CD4-positive, alpha-beta memory T cell (primary cell): Measurements from ENCODE around the gene GH1. TPM values are rescaled to one million over a fixed set of nuclear protein-coding genes. Genes with fewer than 3 reads are reported as not detected.
A peak's percentile ranks its signal among the peaks of the same experiment; 100 is the strongest.
"Not testable (repeated sequence)": the region's sequence is repeated elsewhere in the genome, so short reads cannot be mapped to it uniquely, and the experiment has no call there.

Source experiments
- CTCF ChIA-PET: fragments of 350-600 bp; sonication (Branson Sonifier 250); formaldehyde crosslinking; loops from one replicate; lab custom pipeline; 2021; ENCODE audit warnings: inconsistent platforms; ENCODE audit not compliant: partially characterized antibody; lab: Charles Lee
- POLR2A ChIA-PET: fragments of 350-600 bp; sonication (Branson Sonifier 250); formaldehyde crosslinking; loops from one replicate; lab custom pipeline; 2021; ENCODE audit not compliant: partially characterized antibody; lab: Charles Lee
- DNase-seq, 5 donors: peaks; one replicate each; pipeline versions ENCODE4 v3.0.0 to v3.0.0-alpha.2; 2020 to 2022; ENCODE audit warnings: mixed read lengths in 1 of 5
- H3K27ac ChIP-seq: one replicate; pipeline ENCODE4 v1.7.0; 2013; ENCODE audit warnings: low read depth, low read length
- H3K27me3 ChIP-seq: 2 replicates; pipeline ENCODE4 v1.7.0; 2013; ENCODE audit warnings: mild to moderate bottlenecking, low read length, moderate library complexity; ENCODE audit not compliant: insufficient read depth
- H3K36me3 ChIP-seq: 2 replicates; pipeline ENCODE4 v1.7.0; 2013; ENCODE audit warnings: mild to moderate bottlenecking, low read length, moderate library complexity; ENCODE audit not compliant: insufficient read depth
- H3K4me1 ChIP-seq: 2 replicates; pipeline ENCODE4 v1.7.0; 2013; ENCODE audit warnings: mild to moderate bottlenecking, low read length, moderate library complexity; ENCODE audit not compliant: insufficient read depth
- H3K4me3 ChIP-seq, 2 donors: one replicate each; pipeline ENCODE4 v1.7.0; 2013; ENCODE audit warnings: low read length in 2 of 2, mild to moderate bottlenecking in 1 of 2
- H3K9me3 ChIP-seq, 2 donors: one replicate each; pipeline ENCODE4 v1.7.0; 2013; ENCODE audit warnings: low read length in 2 of 2, control low read depth in 1 of 2; ENCODE audit not compliant: control insufficient read depth in 1 of 2
- H3K27ac Mint-ChIP-seq, 7 donors: one replicate each; pipeline ENCODE4 v1.8.0; 2020 to 2021; ENCODE audit warnings: mixed read lengths in 7 of 7, mild to moderate bottlenecking in 6 of 7, inconsistent platforms in 3 of 7, moderate library complexity in 3 of 7
- H3K27me3 Mint-ChIP-seq, 2 donors: one replicate each; pipeline ENCODE4 v1.8.0; 2020 to 2021; ENCODE audit warnings: mixed read lengths in 2 of 2
- H3K36me3 Mint-ChIP-seq, 2 donors: one replicate each; pipeline ENCODE4 v1.8.0; 2020 to 2021; ENCODE audit warnings: mixed read lengths in 2 of 2, inconsistent platforms in 1 of 2, mild to moderate bottlenecking in 1 of 2
- H3K4me1 Mint-ChIP-seq, 4 donors: one replicate each; pipeline ENCODE4 v1.8.0; 2020 to 2021; ENCODE audit warnings: mixed read lengths in 4 of 4, mild to moderate bottlenecking in 1 of 4
- H3K4me3 Mint-ChIP-seq, 8 donors: one replicate each; pipeline ENCODE4 v1.8.0; 2020 to 2021; ENCODE audit warnings: mixed read lengths in 8 of 8, mild to moderate bottlenecking in 7 of 8, moderate library complexity in 6 of 8, inconsistent platforms in 3 of 8
- H3K9me3 Mint-ChIP-seq, 8 donors: one replicate each; pipeline ENCODE4 v1.8.0; 2020 to 2021; ENCODE audit warnings: mixed read lengths in 8 of 8, mild to moderate bottlenecking in 5 of 8, inconsistent platforms in 3 of 8, moderate library complexity in 1 of 8
- intact Hi-C: fragments of 100-400 bp; cut with micrococcal nuclease; formaldehyde crosslinking; loops from one replicate; pipeline ENCODE4 v1.15.1; 2023
- polyA plus RNA-seq, 2 donors: library from polyadenylated mRNA; unstranded; fragments of 300-500 nt; fragmentation: Illumina TruSeq; gene quantifications; one replicate each; pipeline ENCODE4 v1.2.3, GENCODE V29; 2021
- total RNA-seq, 2 experiments: library from RNA; stranded (reverse); gene quantifications; one replicate each; pipeline ENCODE4 v1.2.3, GENCODE V29; 2021

GH1 gene
- total RNA-seq, result not detected
- not detected for polyA plus RNA-seq

- H3K4me3 Mint-ChIP-seq, H3K9me3 Mint-ChIP-seq, DNase-seq, H3K9me3 ChIP-seq, H3K27me3 ChIP-seq, H3K36me3 Mint-ChIP-seq, H3K4me1 ChIP-seq, H3K36me3 ChIP-seq, H3K4me3 ChIP-seq, H3K27ac ChIP-seq, H3K4me1 Mint-ChIP-seq, H3K27me3 Mint-ChIP-seq: not testable (repeated sequence)
- peak within 1 kb of the TSS in 6 of 7 donors; percentile 38 to 87 (median 62) for H3K27ac Mint-ChIP-seq
- intact Hi-C loops, result loop anchor here (1.0 to 5.0 kb wide), 5 partner anchors 27 to 363 kb away; partner anchors contain the start of gene ERN1
- POLR2A ChIA-PET, result interaction anchor here (0.9 to 3.8 kb wide), 13 partner anchors 13 to 227 kb away, joined by 3 to 46 read pairs (median 7); partner anchors contain the start of genes CD79B, ERN1 and ICAM2
- CTCF ChIA-PET, result interaction anchor here (0.8 to 14.7 kb wide), 48 partner anchors 11 to 363 kb away, joined by 3 to 351 read pairs (median 5); partner anchors contain the start of genes CD79B, ERN1 and ICAM2
These were observed at the start of gene GH1 for GRCh38 chr17:63918789-63919305. GH1 (minus strand) TSS chr17:63918839; CDS start chr17:63918776, 63 bp downstream.

GRCh38 chr17:63967953-63968352 is 49.3 kb upstream of the GH1 start:
- Histone ChIP-seq H3K4me1 (peaks cover 12% of the 10 kb centered on the region), H3K4me3 (no peak overlapping the region), H3K27me3 (no peaks in the 10 kb centered on the region), H3K9me3 (no peaks in the 10 kb centered on the region), H3K36me3 (no peaks in the 10 kb centered on the region), H3K27ac (no peak overlapping the region)
- CTCF ChIA-PET, result interaction anchor here (0.8 to 4.3 kb wide), 3 partner anchors 14 to 56 kb away, joined by 3 to 12 read pairs (median 3); partner anchors contain the start of gene GH1
- intact Hi-C loops, result no loop called here
- Mint-ChIP-seq H3K36me3 (no peaks in the 10 kb centered on the region), H3K4me1 (peaks cover 6 to 19% (median 8%) of the 10 kb centered on the region in 4 donors), H3K4me3 (no peak overlapping the region), H3K9me3 (no peaks in the 10 kb centered on the region), H3K27me3 (no peaks in the 10 kb centered on the region), H3K27ac (no peak overlapping the region)
- POLR2A ChIA-PET, result interaction anchor here (1.4 kb wide), 1 partner anchor 12 kb away, joined by 4 read pairs; no protein-coding TSS in a partner anchor
- DNase-seq, result no peak

GRCh38 chr17:63966646-63967264 is 48.1 kb upstream of the GH1 start:
- Mint-ChIP-seq H3K27ac (peak overlapping the region in 4 of 7 donors; percentile 2 to 49 (median 20)), H3K4me3 (peak overlapping the region in 1 of 8 donors; percentile 51), H3K9me3 (no peaks in the 10 kb centered on the region), H3K4me1 (peaks cover 7 to 29% (median 8%) of the 10 kb centered on the region in 4 donors), H3K36me3 (no peaks in the 10 kb centered on the region), H3K27me3 (no peaks in the 10 kb centered on the region)
- ChIA-PET CTCF (interaction anchor here (1.3 to 4.3 kb wide), 2 partner anchors 15 to 21 kb away, joined by 3 to 12 read pairs; no protein-coding TSS in a partner anchor), POLR2A (interaction anchor here (0.6 to 1.8 kb wide), 2 partner anchors 21 to 179 kb away, joined by 3 to 6 read pairs; no protein-coding TSS in a partner anchor)
- Histone ChIP-seq H3K9me3 (no peaks in the 10 kb centered on the region), H3K4me1 (peaks cover 12% of the 10 kb centered on the region), H3K36me3 (no peaks in the 10 kb centered on the region), H3K27me3 (no peaks in the 10 kb centered on the region), H3K27ac (no peak overlapping the region), H3K4me3 (no peak overlapping the region)
- DNase-seq, result peak; percentile 28 to 61 (median 49)
- intact Hi-C loops, result no loop called here

- peak overlapping the region in 4 of 7 donors; percentile 11 to 76 (median 45) for H3K27ac Mint-ChIP-seq
- CTCF ChIA-PET, result no interaction called here
- H3K27me3 ChIP-seq, result no peaks in the 10 kb centered on the region
These were observed 44.5 kb upstream of the GH1 start for GRCh38 chr17:63963123-63963522.

GRCh38 chr17:63962298-63962744 is 43.7 kb upstream of the GH1 start:
- H3K9me3 ChIP-seq, result no peaks in the 10 kb centered on the region
- no peaks in the 10 kb centered on the region for H3K36me3 Mint-ChIP-seq
- CTCF ChIA-PET, result interaction anchor here (1.0 to 2.1 kb wide), 2 partner anchors 16 to 60 kb away, joined by 3 to 10 read pairs; no protein-coding TSS in a partner anchor
- peak overlapping the region in 2 of 8 donors; percentile 35 to 44 for H3K4me3 Mint-ChIP-seq
- no peak for DNase-seq
- H3K27me3 Mint-ChIP-seq, result no peaks in the 10 kb centered on the region
- intact Hi-C loops, result no loop called here
- no peaks in the 10 kb centered on the region for H3K9me3 Mint-ChIP-seq
- H3K27me3 ChIP-seq, result no peaks in the 10 kb centered on the region
- H3K27ac Mint-ChIP-seq, result peak overlapping the region in 1 of 7 donors; percentile 82
- no peak overlapping the region for H3K27ac ChIP-seq
- H3K36me3 ChIP-seq, result no peaks in the 10 kb centered on the region
- H3K4me3 ChIP-seq, result no peak overlapping the region
- POLR2A ChIA-PET, result no interaction called here
- peaks cover 17% of the 10 kb centered on the region for H3K4me1 ChIP-seq
- peaks cover 7 to 30% (median 10%) of the 10 kb centered on the region in 4 donors for H3K4me1 Mint-ChIP-seq

More at GRCh38 chr17:63963123-63963522, 44.5 kb upstream of the GH1 start:
- Mint-ChIP-seq H3K9me3 (no peaks in the 10 kb centered on the region), H3K4me1 (peaks cover 7 to 30% (median 10%) of the 10 kb centered on the region in 4 donors), H3K4me3 (no peak overlapping the region), H3K36me3 (no peaks in the 10 kb centered on the region), H3K27me3 (no peaks in the 10 kb centered on the region)
- H3K36me3 ChIP-seq, result no peaks in the 10 kb centered on the region
- no peaks in the 10 kb centered on the region for H3K9me3 ChIP-seq
- intact Hi-C loops, result no loop called here
- peaks cover 17% of the 10 kb centered on the region for H3K4me1 ChIP-seq
- no peak overlapping the region for H3K4me3 ChIP-seq
- H3K27ac ChIP-seq, result no peak overlapping the region
- DNase-seq, result no peak
- POLR2A ChIA-PET, result no interaction called here

GRCh38 chr17:63961355-63962212 is 42.9 kb upstream of the GH1 start:
- H3K27me3 Mint-ChIP-seq, result no peaks in the 10 kb centered on the region
- peak overlapping the region in 5 of 8 donors; percentile 17 to 70 (median 35) for H3K4me3 Mint-ChIP-seq
- no peaks in the 10 kb centered on the region for H3K9me3 Mint-ChIP-seq
- CTCF ChIA-PET, result interaction anchor here (1.0 to 2.1 kb wide), 4 partner anchors 15 to 60 kb away, joined by 3 to 10 read pairs (median 4); no protein-coding TSS in a partner anchor
- H3K27ac Mint-ChIP-seq, result peak overlapping the region in 2 of 7 donors; percentile 50 to 76
- Histone ChIP-seq H3K36me3 (no peaks in the 10 kb centered on the region), H3K9me3 (no peaks in the 10 kb centered on the region), H3K4me1 (peaks cover 10% of the 10 kb centered on the region), H3K27ac (no peak overlapping the region), H3K27me3 (no peaks in the 10 kb centered on the region), H3K4me3 (no peak overlapping the region)
- POLR2A ChIA-PET, result interaction anchor here (1.1 to 1.2 kb wide), 2 partner anchors 24 to 58 kb away, joined by 3 to 9 read pairs; partner anchors contain the start of gene ICAM2
- peaks cover 4 to 27% (median 6%) of the 10 kb centered on the region in 4 donors for H3K4me1 Mint-ChIP-seq
- peak in 3 of 5 donors; percentile 19 to 57 (median 25) for DNase-seq
- no peaks in the 10 kb centered on the region for H3K36me3 Mint-ChIP-seq
- intact Hi-C loops, result no loop called here
